ENCODE results near the gene CEACAM3. TPM values are rescaled to one million over a fixed set of nuclear protein-coding genes. Genes with fewer than 3 reads are reported as not detected.

The CEACAM3 gene
- total RNA-seq, 4 donors from 2014 or later = 0.42 to 1.3 (median 0.99) TPM

DNA sequence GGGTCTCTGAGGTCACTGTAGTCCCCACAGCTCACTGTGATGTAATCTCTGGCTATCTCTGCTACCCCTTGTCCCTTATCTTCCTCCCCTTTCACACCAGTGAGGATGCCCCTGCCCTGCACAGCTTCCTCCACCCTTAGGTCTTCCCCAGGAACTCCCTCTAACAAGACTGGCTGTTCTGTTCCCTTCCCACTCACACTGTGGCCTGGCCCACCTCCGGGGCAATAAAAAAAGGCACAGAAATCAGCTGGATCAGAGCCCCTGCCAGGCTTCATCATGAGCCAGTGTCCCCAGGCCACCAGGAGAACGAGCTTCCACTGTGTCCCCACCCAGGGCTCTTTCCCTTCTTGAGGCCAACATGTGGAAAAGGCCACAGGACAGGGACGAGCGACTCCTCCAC, 4.6 kb downstream of the CEACAM3 start:
- no peak for DNase-seq
- Histone ChIP-seq H3K9me3 (peaks cover 0 to 5% (median 0%) of the 10 kb centered on the region in 3 donors), H3K27ac (peak overlapping the region; percentile 80 to 84 (median 82)), H3K4me3 (no peak overlapping the region), H3K36me3 (no peaks in the 10 kb centered on the region), H3K27me3 (peaks cover 0 to 16% (median 0%) of the 10 kb centered on the region in 4 donors), H3K4me1 (peaks cover 10 to 51% (median 29%) of the 10 kb centered on the region in 3 donors)
- TF ChIP-seq POLR2A (IDR thresholded peaks at IDR 0.05) = no peak
- TF ChIP-seq, protein P1, sequence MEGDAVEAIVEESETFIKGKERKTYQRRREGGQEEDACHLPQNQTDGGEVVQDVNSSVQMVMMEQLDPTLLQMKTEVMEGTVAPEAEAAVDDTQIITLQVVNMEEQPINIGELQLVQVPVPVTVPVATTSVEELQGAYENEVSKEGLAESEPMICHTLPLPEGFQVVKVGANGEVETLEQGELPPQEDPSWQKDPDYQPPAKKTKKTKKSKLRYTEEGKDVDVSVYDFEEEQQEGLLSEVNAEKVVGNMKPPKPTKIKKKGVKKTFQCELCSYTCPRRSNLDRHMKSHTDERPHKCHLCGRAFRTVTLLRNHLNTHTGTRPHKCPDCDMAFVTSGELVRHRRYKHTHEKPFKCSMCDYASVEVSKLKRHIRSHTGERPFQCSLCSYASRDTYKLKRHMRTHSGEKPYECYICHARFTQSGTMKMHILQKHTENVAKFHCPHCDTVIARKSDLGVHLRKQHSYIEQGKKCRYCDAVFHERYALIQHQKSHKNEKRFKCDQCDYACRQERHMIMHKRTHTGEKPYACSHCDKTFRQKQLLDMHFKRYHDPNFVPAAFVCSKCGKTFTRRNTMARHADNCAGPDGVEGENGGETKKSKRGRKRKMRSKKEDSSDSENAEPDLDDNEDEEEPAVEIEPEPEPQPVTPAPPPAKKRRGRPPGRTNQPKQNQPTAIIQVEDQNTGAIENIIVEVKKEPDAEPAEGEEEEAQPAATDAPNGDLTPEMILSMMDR (IDR thresholded peaks at IDR 0.05) = no peak
- intact Hi-C loops (cut with DNase I) = no loop called here
- 48 to 77% methylated on average over 3 to 4 of the region's 4 CpGs for WGBS, 2 donors

DNA sequence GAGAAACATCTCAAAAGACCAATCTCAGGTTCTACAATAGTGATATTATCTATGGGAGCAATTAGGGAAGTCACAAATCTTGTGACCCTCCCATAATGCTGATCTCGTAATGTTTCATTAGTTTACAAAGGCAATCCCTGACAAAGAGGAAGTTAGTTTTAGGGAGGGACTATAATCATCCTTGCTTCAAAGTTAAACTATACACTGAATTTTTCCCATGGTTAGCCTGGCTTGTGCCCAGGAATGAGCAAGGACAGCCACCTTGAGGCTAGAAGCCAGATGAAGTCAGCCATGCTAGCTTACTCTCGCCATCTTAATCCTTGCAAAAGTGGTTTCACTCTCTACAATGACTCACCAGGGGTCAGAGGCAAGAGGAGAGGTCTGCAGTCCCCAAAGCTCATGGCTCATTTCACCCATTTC, 5.4 kb downstream of the CEACAM3 start:
- intact Hi-C loops (cut with DNase I) = no loop called here
- TF ChIP-seq, protein P1 (IDR thresholded peaks at IDR 0.05) = no peak
- TF ChIP-seq POLR2A (IDR thresholded peaks at IDR 0.05) = no peak
- Histone ChIP-seq H3K27ac (peak overlapping the region; percentile 80 to 84 (median 82)), H3K9me3 (peaks cover 0 to 5% (median 0%) of the 10 kb centered on the region in 3 donors), H3K4me3 (no peak overlapping the region), H3K4me1 (peaks cover 10 to 51% (median 29%) of the 10 kb centered on the region in 3 donors), H3K36me3 (no peaks in the 10 kb centered on the region), H3K27me3 (peaks cover 0 to 12% (median 0%) of the 10 kb centered on the region in 4 donors)
- WGBS, 2 donors = 22 to 61% methylated on average over 2 of the region's 2 CpGs
- DNase-seq = no peak

DNA sequence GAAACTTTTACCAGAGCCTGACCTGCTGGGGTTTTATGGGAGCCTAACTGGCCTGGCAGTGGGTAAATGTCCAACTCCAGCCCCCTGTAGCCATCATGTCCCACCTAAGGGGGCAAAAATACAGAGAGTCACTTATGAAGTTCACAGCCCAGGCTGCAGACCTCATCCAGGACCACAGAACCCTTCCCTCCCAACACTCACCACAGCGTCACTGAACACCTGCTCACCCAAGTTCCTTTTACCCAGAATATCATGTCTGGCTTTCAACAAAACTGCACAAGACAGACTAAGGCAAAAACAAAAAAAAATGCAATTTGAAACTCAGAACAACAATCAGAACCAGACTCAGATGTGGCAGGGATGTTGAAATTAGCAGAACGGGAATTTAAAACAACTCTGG, 6.4 kb downstream of the CEACAM3 start:
- Histone ChIP-seq H3K4me3 (no peak overlapping the region), H3K27me3 (peaks cover 0 to 15% (median 0%) of the 10 kb centered on the region in 4 donors), H3K4me1 (peaks cover 10 to 51% (median 29%) of the 10 kb centered on the region in 3 donors), H3K27ac (peak overlapping the region; percentile 80 to 84 (median 82)), H3K36me3 (no peaks in the 10 kb centered on the region), H3K9me3 (peaks cover 0 to 5% (median 0%) of the 10 kb centered on the region in 3 donors)
- TF ChIP-seq, protein P1 (IDR thresholded peaks at IDR 0.05) = no peak
- DNase-seq = no peak
- 75% methylated on average over 2 of the region's 2 CpGs for WGBS, 2 donors
- intact Hi-C loops (cut with DNase I) = no loop called here

DNA sequence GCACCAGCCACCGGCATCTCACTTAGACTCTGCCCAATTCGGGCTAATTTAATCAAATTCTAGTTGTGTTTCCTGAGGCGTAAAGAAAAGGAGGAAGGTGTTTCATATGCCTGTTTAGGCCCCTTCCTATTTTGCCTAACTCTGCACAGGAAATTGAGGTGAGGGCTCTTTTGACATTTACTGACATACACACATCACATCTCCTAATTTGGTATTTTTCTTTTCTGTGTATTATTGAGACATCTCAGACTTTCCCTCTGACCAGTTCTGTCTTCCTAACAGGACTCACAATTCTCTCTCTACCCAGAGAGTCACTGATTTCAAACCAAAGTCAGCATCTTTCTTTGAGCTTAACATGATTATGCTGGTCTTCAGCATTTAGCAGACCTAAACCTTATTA, 7.9 kb downstream of the CEACAM3 start:
- no peak for DNase-seq
- WGBS, 2 donors = 72 to 75% methylated on average over 3 of the region's 3 CpGs
- intact Hi-C loops (cut with DNase I) = no loop called here
- Histone ChIP-seq H3K27me3 (peaks cover 0 to 29% (median 0%) of the 10 kb centered on the region in 4 donors), H3K4me3 (no peak overlapping the region), H3K9me3 (peaks cover 0 to 5% (median 0%) of the 10 kb centered on the region in 3 donors), H3K4me1 (peaks cover 4 to 38% (median 18%) of the 10 kb centered on the region in 3 donors), H3K36me3 (no peaks in the 10 kb centered on the region), H3K27ac (no peak overlapping the region)
- no peak for TF ChIP-seq POLR2A (IDR thresholded peaks at IDR 0.05)
- TF ChIP-seq, protein P1 (IDR thresholded peaks at IDR 0.05) = no peak

DNA sequence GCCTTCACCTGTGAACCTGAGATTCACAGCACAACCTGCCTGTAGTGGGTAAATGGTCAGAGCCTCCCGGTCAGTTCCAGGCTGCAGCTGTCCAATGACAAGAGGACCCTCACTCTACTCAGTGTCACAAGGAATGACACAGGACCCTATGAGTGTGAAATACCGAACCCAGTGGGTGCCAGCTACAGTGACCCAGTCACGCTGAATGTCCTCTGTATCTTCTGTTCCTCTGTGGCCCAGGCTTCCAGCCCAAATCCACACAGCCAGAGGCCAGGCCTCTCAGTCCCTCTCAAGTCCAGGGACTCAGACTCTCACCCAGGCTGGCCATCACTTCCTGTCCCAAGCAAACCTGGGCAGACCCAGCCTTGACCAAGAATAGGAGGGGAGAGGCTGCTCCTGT, 10.8 kb downstream of the CEACAM3 start:
- H3K27ac ChIP-seq = no peak overlapping the region
- WGBS, 2 donors = 93% methylated on average over 3 of the region's 3 CpGs; no CpG with 5 or more reads in 1 of the 2 donors
- intact Hi-C loops (cut with DNase I) = no loop called here
- peaks cover 0 to 10% (median 3%) of the 10 kb centered on the region in 3 donors for H3K4me1 ChIP-seq
- H3K36me3 ChIP-seq = no peaks in the 10 kb centered on the region
- no peaks in the 10 kb centered on the region for H3K9me3 ChIP-seq
- no peak for DNase-seq
- peaks cover 0 to 52% (median 0%) of the 10 kb centered on the region in 4 donors for H3K27me3 ChIP-seq
- no peak overlapping the region for H3K4me3 ChIP-seq
- TF ChIP-seq, protein P1 (IDR thresholded peaks at IDR 0.05) = no peak
- no peak for TF ChIP-seq POLR2A (IDR thresholded peaks at IDR 0.05)

Data from esophagus squamous epithelium (tissue), 5 donors.